Caco-2 (cell line): ENCODE data around the gene SH3BP5. TPM values are rescaled to one million over a fixed set of nuclear protein-coding genes. Genes with fewer than 3 reads are reported as not detected.

Experiments used
- BruUV-seq: library from RNA; stranded (reverse); fragments of 400-500 nt; replicated peaks from 2 replicates; lab custom pipeline; 2021; lab: Mats Ljungman, UMichigan
- CTCF ChIA-PET: fragments of 300-600 bp; sonication (Branson Sonifier 250); formaldehyde crosslinking; loops from one replicate; lab custom pipeline; 2022; ENCODE audit warnings: antibody characterized with exemption; lab: Charles Lee
- POLR2A ChIA-PET: fragments of 300-600 bp; sonication (Branson Sonifier 250); formaldehyde crosslinking; loops from one replicate; lab custom pipeline; 2022; ENCODE audit warnings: antibody characterized with exemption; lab: Charles Lee
- DNase-seq, 2 experiments: peaks; one replicate each; pipeline versions ENCODE4 v3.0.0 to v3.0.0-alpha.2; 2020 to 2022
- H3K27me3 ChIP-seq: replicated peaks from 2 replicates; pipeline ENCODE4 v1.6.0; 2011; ENCODE audit warnings: low read length; ENCODE audit not compliant: control insufficient read depth, insufficient read depth
- H3K36me3 ChIP-seq: 2 replicates; pipeline ENCODE4 v1.5.1; 2011; ENCODE audit warnings: low read length; ENCODE audit not compliant: control insufficient read depth, insufficient read depth
- H3K4me1 ChIP-seq: fragments of 250-450 bp; sonication (Bioruptor Pico); 2 replicates; pipeline ENCODE4 v1.5.1; 2020; ENCODE audit warnings: mild to moderate bottlenecking
- H3K4me3 ChIP-seq: 2 replicates; pipeline ENCODE4 v1.5.1; 2011; ENCODE audit warnings: low read depth, mild to moderate bottlenecking, control low read depth, low read length
- H3K9me3 ChIP-seq: fragments of 250-450 bp; sonication (Bioruptor Pico); 2 replicates; pipeline ENCODE4 v1.5.1; 2020; ENCODE audit warnings: mild to moderate bottlenecking, moderate library complexity
- H3K27ac Mint-ChIP-seq: one replicate; pipeline ENCODE4 v1.8.0; 2022; ENCODE audit warnings: mixed read lengths; ENCODE audit not compliant: unreplicated experiment
- H3K27me3 Mint-ChIP-seq: one replicate; pipeline ENCODE4 v1.8.0; 2022; ENCODE audit warnings: mixed read lengths; ENCODE audit not compliant: insufficient read depth, unreplicated experiment
- H3K36me3 Mint-ChIP-seq: one replicate; pipeline ENCODE4 v1.8.0; 2022; ENCODE audit warnings: mild to moderate bottlenecking, mixed read lengths; ENCODE audit not compliant: insufficient read depth, unreplicated experiment
- H3K4me1 Mint-ChIP-seq: one replicate; pipeline ENCODE4 v1.8.0; 2022; ENCODE audit warnings: low read depth, mixed read lengths; ENCODE audit not compliant: unreplicated experiment
- H3K4me3 Mint-ChIP-seq: one replicate; pipeline ENCODE4 v1.8.0; 2022; ENCODE audit warnings: mild to moderate bottlenecking, moderate library complexity, mixed read lengths; ENCODE audit not compliant: unreplicated experiment
- H3K9me3 Mint-ChIP-seq: one replicate; pipeline ENCODE4 v1.8.0; 2022; ENCODE audit warnings: mixed read lengths; ENCODE audit not compliant: unreplicated experiment
- intact Hi-C: fragments of 100-400 bp; cut with micrococcal nuclease; formaldehyde crosslinking; loops from one replicate; pipeline ENCODE4 v1.10.0; 2022; ENCODE audit not compliant: unreplicated experiment
- total RNA-seq: library from RNA; stranded (reverse); gene quantifications from 2 replicates; pipeline ENCODE4 v1.2.3, GENCODE V29; 2022
- TF ChIP-seq, protein P1 (sequence below), 2 experiments: fragments of 200-600 bp in 1 of 2; IDR thresholded peaks; 1 replicate in 1 of 2; 2 replicates in 1 of 2; pipeline versions ENCODE4 v1.5.1 to v1.8.0; 2011 to 2022; ENCODE audit warnings: antibody characterized with exemption in 1 of 2, control low read depth in 1 of 2, inconsistent platforms in 1 of 2, low read depth in 1 of 2, low read length in 1 of 2, mild to moderate bottlenecking in 1 of 2, moderate library complexity in 1 of 2; ENCODE audit not compliant: insufficient read depth in 1 of 2, severe bottlenecking in 1 of 2, unreplicated experiment in 1 of 2

The SH3BP5 gene
- total RNA-seq, 1 experiment from 2014 or later, result 26.1 TPM

DNA sequence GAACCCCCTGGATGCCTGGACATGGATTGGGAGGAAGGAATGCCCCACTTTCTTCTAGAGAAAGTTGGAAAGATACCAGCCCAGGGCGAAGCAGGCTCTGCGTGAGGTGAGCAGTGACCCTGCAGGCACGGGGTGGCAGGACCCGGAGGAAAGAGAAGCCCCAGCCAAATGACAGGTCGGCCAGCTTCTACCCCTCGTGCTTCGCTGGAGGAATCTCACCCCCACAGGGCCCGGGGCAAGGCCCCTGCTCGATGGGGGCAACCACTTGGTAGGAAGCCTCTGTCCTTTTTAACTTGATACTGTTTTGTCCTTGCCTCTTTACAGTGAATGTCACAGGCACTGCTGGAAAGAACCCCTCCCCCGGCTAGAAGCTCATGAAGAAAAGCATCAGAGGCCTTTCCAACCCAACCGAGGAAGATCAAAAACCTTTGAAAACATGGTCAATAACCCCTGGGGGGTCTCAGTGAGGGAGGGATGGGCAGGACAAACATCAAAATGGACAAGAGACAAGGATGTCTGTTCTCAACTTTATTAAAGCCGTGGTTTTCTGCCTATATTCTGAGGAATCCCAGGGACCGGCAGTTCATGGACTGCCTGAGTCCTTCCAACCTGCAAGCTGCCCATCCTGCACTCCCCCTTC lies 54.4 kb downstream of the SH3BP5 start:
- H3K36me3 Mint-ChIP-seq, result no peaks in the 10 kb centered on the region
- H3K9me3 ChIP-seq, result no peaks in the 10 kb centered on the region
- ChIA-PET CTCF (no interaction called here), POLR2A (no interaction called here)
- H3K27ac Mint-ChIP-seq, result no peak overlapping the region
- BruUV-seq, result no TSS peak
- DNase-seq, result no peak
- no peaks in the 10 kb centered on the region for H3K27me3 Mint-ChIP-seq
- H3K9me3 Mint-ChIP-seq, result no peaks in the 10 kb centered on the region
- H3K4me1 Mint-ChIP-seq, result peaks cover 29% of the 10 kb centered on the region
- H3K4me3 ChIP-seq, result no peak overlapping the region
- intact Hi-C loops, result no loop called here
- no peak overlapping the region for H3K4me3 Mint-ChIP-seq
- no peaks in the 10 kb centered on the region for H3K27me3 ChIP-seq
- peaks cover 15% of the 10 kb centered on the region for H3K4me1 ChIP-seq
- no peaks in the 10 kb centered on the region for H3K36me3 ChIP-seq
- TF ChIP-seq, protein P1, sequence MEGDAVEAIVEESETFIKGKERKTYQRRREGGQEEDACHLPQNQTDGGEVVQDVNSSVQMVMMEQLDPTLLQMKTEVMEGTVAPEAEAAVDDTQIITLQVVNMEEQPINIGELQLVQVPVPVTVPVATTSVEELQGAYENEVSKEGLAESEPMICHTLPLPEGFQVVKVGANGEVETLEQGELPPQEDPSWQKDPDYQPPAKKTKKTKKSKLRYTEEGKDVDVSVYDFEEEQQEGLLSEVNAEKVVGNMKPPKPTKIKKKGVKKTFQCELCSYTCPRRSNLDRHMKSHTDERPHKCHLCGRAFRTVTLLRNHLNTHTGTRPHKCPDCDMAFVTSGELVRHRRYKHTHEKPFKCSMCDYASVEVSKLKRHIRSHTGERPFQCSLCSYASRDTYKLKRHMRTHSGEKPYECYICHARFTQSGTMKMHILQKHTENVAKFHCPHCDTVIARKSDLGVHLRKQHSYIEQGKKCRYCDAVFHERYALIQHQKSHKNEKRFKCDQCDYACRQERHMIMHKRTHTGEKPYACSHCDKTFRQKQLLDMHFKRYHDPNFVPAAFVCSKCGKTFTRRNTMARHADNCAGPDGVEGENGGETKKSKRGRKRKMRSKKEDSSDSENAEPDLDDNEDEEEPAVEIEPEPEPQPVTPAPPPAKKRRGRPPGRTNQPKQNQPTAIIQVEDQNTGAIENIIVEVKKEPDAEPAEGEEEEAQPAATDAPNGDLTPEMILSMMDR (IDR thresholded peaks at IDR 0.05; ENCODE audit: insufficient read depth in 1 of 2, low read depth in 1 of 2, low read length in 1 of 2, severe bottlenecking in 1 of 2, unreplicated experiment in 1 of 2), result no peak

- Histone ChIP-seq H3K4me1 (peaks cover 12% of the 10 kb centered on the region), H3K4me3 (no peak overlapping the region), H3K36me3 (no peaks in the 10 kb centered on the region), H3K27me3 (no peaks in the 10 kb centered on the region), H3K9me3 (no peaks in the 10 kb centered on the region)
- H3K27ac Mint-ChIP-seq, result no peak overlapping the region
- intact Hi-C loops, result no loop called here
- no peaks in the 10 kb centered on the region for H3K27me3 Mint-ChIP-seq
- DNase-seq, result no peak
- no peaks in the 10 kb centered on the region for H3K36me3 Mint-ChIP-seq
- peaks cover 31% of the 10 kb centered on the region for H3K4me1 Mint-ChIP-seq
- POLR2A ChIA-PET, result no interaction called here
- no TSS peak for BruUV-seq
- CTCF ChIA-PET, result interaction anchor here (0.7 to 2.5 kb wide), 3 partner anchors 35 to 1014 kb away, joined by 3 to 7 read pairs (median 7); partner anchors contain the start of gene SH3BP5
- H3K4me3 Mint-ChIP-seq, result no peak overlapping the region
- H3K9me3 Mint-ChIP-seq, result no peaks in the 10 kb centered on the region
- TF ChIP-seq, protein P1 (IDR thresholded peaks at IDR 0.05; ENCODE audit: insufficient read depth in 1 of 2, low read depth in 1 of 2, low read length in 1 of 2, severe bottlenecking in 1 of 2, unreplicated experiment in 1 of 2), result no peak
These were observed 56.2 kb downstream of the SH3BP5 start for GRCh38 chr3:15276028-15276724.

DNA sequence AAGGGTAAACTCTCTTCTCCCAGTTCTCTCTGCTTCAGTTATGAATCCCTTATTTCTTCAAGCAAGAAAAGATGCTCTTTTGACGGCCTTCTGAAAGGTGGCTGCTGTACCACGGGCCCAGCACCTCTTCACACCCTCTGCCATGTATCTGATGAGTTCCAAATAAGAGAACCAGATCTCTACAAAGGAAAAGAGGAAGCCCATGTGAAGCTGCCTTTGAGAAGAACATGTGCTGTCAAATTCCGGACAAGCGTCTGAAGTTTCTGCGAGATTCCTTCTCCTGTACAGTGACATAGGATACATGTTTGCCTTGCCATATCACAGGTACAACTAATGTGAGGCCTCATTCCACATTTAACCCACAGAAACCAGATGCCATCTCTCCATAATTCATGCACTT lies 59.2 kb downstream of the SH3BP5 start:
- Mint-ChIP-seq H3K4me3 (no peak overlapping the region), H3K27me3 (no peaks in the 10 kb centered on the region), H3K4me1 (peaks cover 12% of the 10 kb centered on the region), H3K36me3 (no peaks in the 10 kb centered on the region), H3K9me3 (no peaks in the 10 kb centered on the region), H3K27ac (no peak overlapping the region)
- Histone ChIP-seq H3K27me3 (no peaks in the 10 kb centered on the region), H3K4me1 (0 out of 2 replicates have a peak, but pooled peaks cover 5% of the 10 kb centered on the region), H3K4me3 (no peak overlapping the region), H3K36me3 (no peaks in the 10 kb centered on the region), H3K9me3 (no peaks in the 10 kb centered on the region)
- TF ChIP-seq, protein P1 (IDR thresholded peaks at IDR 0.05; ENCODE audit: insufficient read depth in 1 of 2, low read depth in 1 of 2, low read length in 1 of 2, severe bottlenecking in 1 of 2, unreplicated experiment in 1 of 2), result no peak
- BruUV-seq, result no TSS peak
- no peak for DNase-seq
- intact Hi-C loops, result loop anchor here (1.0 kb wide), 2 partner anchors 59 to 105 kb away; partner anchors contain the start of gene SH3BP5
- ChIA-PET CTCF (interaction anchor here (0.5 to 0.6 kb wide), 2 partner anchors 104 to 106 kb away, joined by 4 to 11 read pairs; no protein-coding TSS in a partner anchor), POLR2A (no interaction called here)
